HG02870 (cell line): ENCODE measurements around the gene MYORG.

Experiments
- ATAC-seq: cut with Tn5 transposase; IDR thresholded peaks from one replicate; pipeline ENCODE4 v1.9.1; 2021; ENCODE audit warnings: mild to moderate bottlenecking, moderate library complexity; ENCODE audit not compliant: unreplicated experiment

The MYORG gene

GRCh38 chr9:34385561-34386230, 9.0 kb upstream of the MYORG start:
- ATAC-seq: no peak

GRCh38 chr9:34384368-34385165, 7.9 kb upstream of the MYORG start:
- no peak for ATAC-seq

GRCh38 chr9:34383904-34384303, 7.2 kb upstream of the MYORG start:
- ATAC-seq: no peak

GRCh38 chr9:34382879-34383278, 6.2 kb upstream of the MYORG start:
- no peak for ATAC-seq

GRCh38 chr9:34382054-34382453, 5.4 kb upstream of the MYORG start:
- no peak for ATAC-seq

GRCh38 chr9:34381323-34381722, 4.6 kb upstream of the MYORG start:
- no peak for ATAC-seq

- ATAC-seq: no peak
Observed at GRCh38 chr9:34380511-34381315, 4.0 kb upstream of the MYORG start.

GRCh38 chr9:34380034-34380510, 3.4 kb upstream of the MYORG start:
- no peak for ATAC-seq

GRCh38 chr9:34379334-34380033, 2.8 kb upstream of the MYORG start:
- ATAC-seq: no peak

GRCh38 chr9:34378376-34379060, 1.8 kb upstream of the MYORG start:
- ATAC-seq: no peak

GRCh38 chr9:34377404-34377746, 677 bp upstream of the MYORG start:
- ATAC-seq: no peak

GRCh38 chr9:34375901-34376595, 650 bp downstream of the MYORG start:
- no peak for ATAC-seq

GRCh38 chr9:34374905-34375552, 1.7 kb downstream of the MYORG start:
- no peak for ATAC-seq

- no peak for ATAC-seq
Observed at GRCh38 chr9:34374339-34374738, 2.4 kb downstream of the MYORG start.

GRCh38 chr9:34373749-34374148, 2.9 kb downstream of the MYORG start:
- no peak for ATAC-seq

- ATAC-seq: no peak
Observed at GRCh38 chr9:34372467-34373011, 4.2 kb downstream of the MYORG start.

- no peak for ATAC-seq
Observed at GRCh38 chr9:34371886-34372466, 4.7 kb downstream of the MYORG start.

GRCh38 chr9:34370970-34371880, 5.5 kb downstream of the MYORG start:
- ATAC-seq: no peak
